SH-SY5Y (cell line): ENCODE data around the gene NOLC1.

Experiments
- GATA2 ChIP-seq: IDR thresholded peaks from 2 replicates; pipeline ENCODE4 v1.6.1; 2011; ENCODE audit warnings: mild to moderate bottlenecking, low read depth, low read length
- GATA3 ChIP-seq: IDR thresholded peaks from 2 replicates; pipeline ENCODE4 v1.6.1; 2011; ENCODE audit warnings: low read depth, mild to moderate bottlenecking, low read length, moderate library complexity

- TF ChIP-seq GATA2, result no peak
- no peak for TF ChIP-seq GATA3
Measured at GRCh38 chr10:102159831-102160230, 7.6 kb downstream of the NOLC1 start.
